GM19463 (cell line): ENCODE data around the gene TNFRSF14.
"Not testable (repeated sequence)": the region's sequence is repeated elsewhere in the genome, so short reads cannot be mapped to it uniquely, and the experiment has no call there.

Source experiments
- ATAC-seq: cut with Tn5 transposase; IDR thresholded peaks from one replicate; pipeline ENCODE4 v1.9.1; 2021; ENCODE audit warnings: mild to moderate bottlenecking, moderate library complexity; ENCODE audit not compliant: unreplicated experiment

TNFRSF14 gene

GRCh38 chr1:2537784-2538115 is 18.4 kb upstream of the TNFRSF14 start:
- ATAC-seq: no peak

- ATAC-seq: no peak
Measured at GRCh38 chr1:2538376-2538775, 17.8 kb upstream of the TNFRSF14 start.

- no peak for ATAC-seq
Measured at GRCh38 chr1:2538872-2539271, 17.3 kb upstream of the TNFRSF14 start.

- ATAC-seq: no peak
Measured at GRCh38 chr1:2539312-2539907, 16.8 kb upstream of the TNFRSF14 start.

GRCh38 chr1:2540816-2541492 is 15.2 kb upstream of the TNFRSF14 start:
- no peak for ATAC-seq

- no peak for ATAC-seq
Measured at GRCh38 chr1:2541619-2542245, 14.4 kb upstream of the TNFRSF14 start.

- no peak for ATAC-seq
Measured at GRCh38 chr1:2542246-2542915, 13.8 kb upstream of the TNFRSF14 start.

- ATAC-seq: no peak
Measured at GRCh38 chr1:2543543-2544092, 12.6 kb upstream of the TNFRSF14 start.

- no peak for ATAC-seq
Measured at GRCh38 chr1:2544093-2544874, 11.9 kb upstream of the TNFRSF14 start.

GRCh38 chr1:2544875-2545640 is 11.1 kb upstream of the TNFRSF14 start:
- no peak for ATAC-seq

- ATAC-seq: peak; percentile 45
Measured at GRCh38 chr1:2545754-2546514, 10.2 kb upstream of the TNFRSF14 start.

GRCh38 chr1:2546515-2547209 is 9.5 kb upstream of the TNFRSF14 start:
- ATAC-seq: peak; percentile 33

- no peak for ATAC-seq
Measured at GRCh38 chr1:2547210-2548067, 8.7 kb upstream of the TNFRSF14 start.

GRCh38 chr1:2548068-2548589 is 8.0 kb upstream of the TNFRSF14 start:
- no peak for ATAC-seq

- not testable (repeated sequence) for ATAC-seq
Measured at GRCh38 chr1:2549367-2550029, 6.7 kb upstream of the TNFRSF14 start.

GRCh38 chr1:2550309-2550861 is 5.8 kb upstream of the TNFRSF14 start:
- not testable (repeated sequence) for ATAC-seq

- not testable (repeated sequence) for ATAC-seq
Measured at GRCh38 chr1:2551544-2551943, 4.6 kb upstream of the TNFRSF14 start.
